Left forelimb (tissue), 1 donor: Measurements from ENCODE around the gene CD86.
"Not testable (repeated sequence)": the region's sequence is repeated elsewhere in the genome, so short reads cannot be mapped to it uniquely, and the experiment has no call there.

Experiments
- DNase-seq: peaks from one replicate; pipeline ENCODE4 v3.0.0-alpha.2; 2018; ENCODE audit warnings: low spot score

Gene CD86, protein sequence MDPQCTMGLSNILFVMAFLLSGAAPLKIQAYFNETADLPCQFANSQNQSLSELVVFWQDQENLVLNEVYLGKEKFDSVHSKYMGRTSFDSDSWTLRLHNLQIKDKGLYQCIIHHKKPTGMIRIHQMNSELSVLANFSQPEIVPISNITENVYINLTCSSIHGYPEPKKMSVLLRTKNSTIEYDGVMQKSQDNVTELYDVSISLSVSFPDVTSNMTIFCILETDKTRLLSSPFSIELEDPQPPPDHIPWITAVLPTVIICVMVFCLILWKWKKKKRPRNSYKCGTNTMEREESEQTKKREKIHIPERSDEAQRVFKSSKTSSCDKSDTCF

GRCh38 chr3:122055215-122055614, at the start of gene CD86:
TSS of gene CD86 (plus strand) at chr3:122055362. CDS start at chr3:122055490, 128 bp downstream.
- no peak for DNase-seq

DNA sequence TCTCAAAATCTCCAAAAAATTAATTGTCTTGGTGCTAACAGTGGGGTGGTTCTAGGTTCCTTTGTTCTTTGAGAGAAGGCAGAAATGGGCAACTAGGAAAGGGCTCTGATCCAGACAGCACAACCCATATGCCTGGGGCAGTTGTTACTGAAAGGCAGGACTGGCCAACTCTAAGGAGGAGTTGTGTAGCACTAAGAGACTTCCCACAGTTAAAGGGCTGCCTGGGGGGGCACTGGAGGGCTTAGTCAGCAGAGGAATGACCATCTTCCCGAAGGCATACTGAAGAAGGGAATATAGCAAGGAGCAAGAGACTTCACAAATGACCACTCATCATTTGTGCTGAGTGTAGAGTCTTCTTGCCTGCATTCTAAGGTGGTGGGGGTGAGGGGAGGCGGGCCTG, 48.9 kb upstream of the CD86 start:
- no peak for DNase-seq

- DNase-seq = no peak
Measured at GRCh38 chr3:122008166-122008565, 47.0 kb upstream of the CD86 start.

GRCh38 chr3:122010506-122010905, 44.7 kb upstream of the CD86 start:
- no peak for DNase-seq

DNA sequence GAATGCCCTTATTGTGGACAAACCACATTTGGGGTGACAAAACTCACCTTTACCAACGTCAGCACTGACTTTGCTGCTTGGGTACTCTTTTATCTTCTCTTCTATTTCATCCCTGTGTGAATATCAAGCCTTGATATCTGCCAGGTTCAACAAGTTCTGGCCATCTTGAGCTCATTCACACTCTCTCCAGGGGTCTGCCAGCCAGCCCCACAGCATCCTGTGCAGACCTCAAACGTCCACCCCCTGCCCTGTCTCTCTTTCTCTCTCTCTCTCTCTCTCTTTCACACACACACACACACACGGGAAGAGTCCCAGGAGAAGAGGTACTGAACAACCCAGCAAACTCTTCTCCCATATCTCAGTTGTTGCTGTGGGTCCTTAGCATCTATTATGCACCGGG, 43.8 kb upstream of the CD86 start:
- DNase-seq = no peak

- no peak for DNase-seq
Measured at GRCh38 chr3:122012821-122013220, 42.3 kb upstream of the CD86 start.

- no peak for DNase-seq
Measured at GRCh38 chr3:122013448-122013925, 41.7 kb upstream of the CD86 start.

- no peak for DNase-seq
Measured at GRCh38 chr3:122014741-122015140, 40.4 kb upstream of the CD86 start.

DNA sequence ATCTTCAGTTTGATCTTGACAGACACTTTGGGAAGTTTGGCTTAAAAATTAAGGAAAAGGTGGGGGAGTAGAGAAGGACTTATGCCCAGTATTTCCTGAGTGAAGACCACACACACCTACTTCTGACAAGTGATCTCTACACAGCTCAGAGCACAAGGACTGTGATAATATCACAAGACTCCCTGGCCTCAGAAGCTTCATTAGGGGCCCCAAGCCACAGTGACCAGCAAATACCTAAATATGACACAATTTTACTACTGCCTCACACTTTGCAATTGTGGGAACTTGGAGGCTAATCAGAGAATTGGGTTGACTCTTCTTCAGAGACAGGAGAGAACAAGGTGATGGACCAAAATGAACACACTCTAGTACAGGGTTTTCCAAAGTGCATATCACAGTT, 35.7 kb upstream of the CD86 start:
- DNase-seq = no peak

DNA sequence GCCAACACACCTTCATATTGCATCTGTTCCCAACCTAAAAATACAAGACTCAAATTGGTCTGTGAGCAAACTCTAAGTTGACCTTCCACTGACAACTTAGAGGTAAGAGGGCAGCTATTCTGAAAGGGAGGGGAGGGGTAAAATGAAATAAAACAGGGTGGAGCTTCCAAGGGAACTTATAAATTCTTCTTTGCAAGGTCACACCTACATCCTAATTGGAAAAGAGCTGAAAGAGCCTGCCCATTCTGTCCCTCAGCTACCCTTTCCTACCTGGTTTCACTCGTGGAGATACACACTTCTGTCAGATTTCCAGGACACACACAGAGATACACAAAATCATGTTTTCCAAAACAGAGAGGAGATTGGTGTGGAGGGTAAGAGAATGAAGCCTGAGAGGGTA, 34.1 kb upstream of the CD86 start:
- no peak for DNase-seq

DNA sequence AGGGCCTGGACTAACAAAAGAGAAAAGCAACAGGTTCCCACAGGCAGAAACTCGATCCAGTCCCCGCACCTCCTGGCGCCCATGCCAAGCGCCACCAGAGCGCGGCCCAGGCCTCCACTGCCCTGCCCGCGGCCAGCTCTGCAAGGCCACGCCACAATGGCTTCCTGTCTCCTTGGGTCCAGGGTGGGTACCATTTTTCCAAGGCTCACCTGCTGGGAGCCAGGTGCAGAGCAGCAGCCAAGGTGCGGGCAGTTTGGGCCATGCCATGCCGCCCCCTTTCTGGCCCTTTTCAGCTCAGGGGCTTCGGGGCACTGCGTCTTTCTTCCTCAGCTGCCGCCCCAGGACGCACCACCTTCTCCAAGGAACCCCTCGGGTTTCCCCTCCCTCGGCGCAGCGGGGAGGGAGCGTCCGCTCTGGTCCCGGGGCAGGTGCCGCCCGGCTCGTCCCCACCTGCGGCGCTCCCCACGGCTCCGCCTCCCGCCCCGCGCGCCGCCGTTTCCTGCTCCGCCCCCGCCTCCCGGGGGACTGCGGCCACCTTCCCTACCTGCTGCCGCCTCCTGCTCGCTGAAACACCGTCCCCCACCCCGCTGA, 33.3 kb upstream of the CD86 start, which contains the start of gene ILDR1:
ILDR1 (minus strand) TSS at position 437 of the 591 bp plus-strand sequence; CDS start at position 267, 170 bp downstream.
- no peak for DNase-seq

DNA sequence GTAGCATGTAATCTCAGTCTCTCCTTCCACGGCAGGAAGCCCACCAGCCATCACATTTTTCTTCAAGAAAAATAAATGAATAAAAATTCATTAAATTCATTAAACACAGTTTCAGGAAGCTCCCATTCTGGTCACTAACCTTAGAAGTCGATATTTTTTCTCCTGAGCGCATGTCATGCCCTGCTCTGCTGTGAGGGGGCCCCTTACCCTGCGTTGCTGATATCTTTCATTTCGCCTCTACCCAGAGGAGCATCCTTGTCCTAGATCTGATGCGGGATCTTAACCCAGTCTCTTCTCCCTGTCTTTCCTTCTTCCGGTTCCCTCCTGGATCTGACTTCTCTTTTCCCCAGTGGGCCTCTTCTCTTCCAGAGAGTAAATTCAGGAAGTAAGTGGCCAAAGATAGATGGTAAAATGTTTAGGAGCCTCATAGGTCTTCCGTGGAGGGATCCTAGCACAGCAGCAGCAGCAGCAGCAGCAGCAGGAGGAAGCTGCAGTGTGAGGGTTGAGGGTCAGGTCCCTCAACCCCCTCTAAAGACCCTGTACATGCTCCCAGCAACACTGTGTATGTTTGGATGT, 31.7 kb upstream of the CD86 start:
- no peak for DNase-seq

- no peak for DNase-seq
Measured at GRCh38 chr3:122024800-122025199, 30.4 kb upstream of the CD86 start.

GRCh38 chr3:122025296-122025695, 29.9 kb upstream of the CD86 start:
- DNase-seq = no peak

DNA sequence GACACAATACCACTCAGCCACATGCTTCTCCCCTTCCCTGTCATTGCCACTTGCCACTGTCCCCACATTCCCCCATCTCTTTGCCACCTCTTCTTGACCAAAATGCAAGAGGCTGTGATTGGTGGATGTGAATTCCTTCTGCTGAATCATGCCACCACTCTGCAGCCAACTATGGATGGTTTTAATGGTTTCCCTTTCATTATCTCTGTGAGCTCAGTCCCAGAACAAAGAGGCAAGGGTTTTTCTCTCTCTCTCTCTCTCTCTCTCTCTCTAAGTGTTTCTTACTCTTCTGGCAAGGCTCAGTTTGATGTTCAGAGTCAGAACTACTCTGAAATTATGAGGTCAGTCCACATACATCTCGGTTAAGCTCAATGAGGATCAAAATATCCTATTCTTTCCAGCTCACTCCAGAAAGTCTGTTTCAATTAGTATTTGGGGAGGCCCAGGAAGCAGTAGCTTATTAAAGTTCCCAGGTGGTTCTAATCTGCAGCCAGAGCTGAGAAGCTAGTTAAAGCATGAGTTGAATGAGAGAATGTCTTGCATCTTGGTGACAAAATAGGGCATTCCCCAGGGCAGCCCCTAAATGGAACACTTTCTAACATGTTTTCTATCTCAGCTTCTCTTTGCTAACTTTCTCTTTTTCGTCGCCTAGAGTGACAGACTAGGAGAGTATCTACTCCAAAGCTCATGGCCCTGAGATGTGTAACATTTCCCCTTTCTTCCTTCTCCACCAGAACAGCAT, 24.6 kb upstream of the CD86 start:
- DNase-seq = no peak

DNA sequence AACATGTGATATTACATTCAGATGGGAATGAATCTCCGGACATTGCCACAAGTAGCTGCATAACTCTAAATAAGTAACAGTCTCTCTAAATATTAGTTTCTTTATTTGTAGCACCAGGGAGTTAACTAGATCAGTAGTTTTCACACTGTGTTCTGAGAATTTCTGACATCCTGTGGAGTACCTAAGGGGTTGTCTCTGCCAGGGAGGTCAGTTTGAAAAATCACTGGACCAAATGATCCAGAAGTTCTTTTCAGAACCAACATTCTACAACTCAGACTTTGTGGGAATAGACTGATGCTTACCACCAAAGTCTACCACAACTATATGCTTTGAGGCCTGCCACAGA, 24.1 kb upstream of the CD86 start:
- no peak for DNase-seq

DNA sequence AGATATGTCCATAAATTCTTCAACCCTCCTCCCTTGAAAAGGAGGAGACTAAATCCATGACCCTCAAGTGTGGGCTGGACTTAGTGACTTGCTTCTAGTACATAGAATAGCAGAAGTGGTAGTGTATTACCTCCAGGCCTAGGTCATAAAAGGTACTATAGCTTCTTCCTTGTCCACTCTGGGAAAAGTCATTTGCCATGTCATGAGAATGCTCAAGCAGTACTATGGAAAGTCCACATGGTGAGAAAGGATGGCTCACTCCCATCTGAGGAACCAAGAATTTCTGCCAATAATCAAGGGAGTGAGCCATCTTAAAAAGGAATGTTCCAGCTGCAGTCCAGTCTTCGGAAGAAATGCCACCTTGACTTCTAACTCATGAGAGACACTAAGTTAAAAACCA, 22.6 kb upstream of the CD86 start:
- no peak for DNase-seq

DNA sequence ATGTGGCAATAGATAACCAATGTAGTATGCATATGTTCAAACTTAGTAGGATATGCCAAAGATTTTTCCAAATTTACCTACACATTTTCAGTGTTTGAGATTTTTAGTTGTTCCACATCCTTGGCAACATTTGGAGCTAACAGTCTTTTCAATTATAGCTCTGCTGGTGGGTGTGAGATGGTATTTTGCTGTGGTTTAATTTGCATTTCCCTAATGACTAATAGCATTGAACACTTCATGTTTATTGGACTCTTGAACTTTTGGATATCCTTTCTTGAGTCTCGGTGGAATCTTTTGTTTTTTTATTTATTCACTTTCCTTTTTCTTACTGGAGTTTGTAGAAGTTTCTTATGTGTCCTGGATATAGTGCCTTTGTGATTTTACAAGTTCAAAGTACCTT, 22.1 kb upstream of the CD86 start:
- DNase-seq = no peak

DNA sequence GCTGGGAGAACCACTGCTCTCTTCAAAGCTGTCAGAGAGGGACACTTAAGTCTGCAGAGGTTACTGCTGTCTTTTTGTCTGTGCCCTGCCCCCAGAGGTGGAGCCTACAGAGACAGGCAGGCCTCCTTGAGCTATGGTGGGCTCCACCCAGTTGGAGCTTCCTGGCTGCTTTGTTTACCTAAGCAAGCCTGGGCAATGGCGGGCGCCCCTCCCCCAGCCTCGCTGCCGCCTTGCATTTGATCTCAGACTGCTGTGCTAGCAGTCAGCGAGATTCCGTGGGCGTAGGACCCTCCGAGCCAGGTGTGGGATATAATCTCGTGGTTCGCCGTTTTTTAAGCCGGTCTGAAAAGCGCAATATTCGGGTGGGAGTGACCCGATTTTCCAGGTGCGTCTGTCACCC, 7.9 kb upstream of the CD86 start:
- DNase-seq = not testable (repeated sequence)

GRCh38 chr3:122047773-122048172, 7.4 kb upstream of the CD86 start:
- DNase-seq = not testable (repeated sequence)

- DNase-seq = no peak
Measured at GRCh38 chr3:122052968-122053367, 2.2 kb upstream of the CD86 start.

DNA sequence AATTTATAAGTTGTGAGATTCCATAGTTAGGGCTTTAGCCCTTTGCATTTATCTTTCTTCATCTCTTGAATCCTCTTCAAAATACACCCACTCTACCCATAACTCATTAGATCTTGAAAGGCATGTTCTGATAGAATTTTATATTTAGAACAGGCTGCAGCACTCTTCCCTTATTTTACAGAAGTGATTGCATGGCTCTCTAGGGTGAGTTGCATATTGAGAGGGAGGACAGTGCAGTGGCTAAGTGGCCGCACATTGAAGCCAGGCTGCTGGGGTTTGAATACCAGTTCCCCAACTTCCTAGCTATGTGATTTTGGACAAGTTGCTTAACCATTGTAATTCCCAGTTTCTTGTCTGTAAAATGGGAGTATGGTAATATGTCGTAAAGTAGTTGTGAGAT, 2.5 kb downstream of the CD86 start:
- DNase-seq = no peak

- no peak for DNase-seq
Measured at GRCh38 chr3:122058294-122058693, 3.1 kb downstream of the CD86 start.
